Right renal cortex interstitium (tissue), 3 donors: ENCODE data around the gene VWF. TPM values are rescaled to one million over a fixed set of nuclear protein-coding genes. Genes with fewer than 3 reads are reported as not detected.

Experiments
- DNase-seq, 3 donors: peaks; one replicate each; pipeline ENCODE4 v3.0.0-alpha.2; 2013; ENCODE audit warnings: low read depth in 3 of 3, low spot score in 2 of 3
- polyA plus RNA-seq, 3 donors: library from polyadenylated mRNA; unstranded; fragments of 120-200 nt; gene quantifications; one replicate each; pipeline ENCODE4 v1.2.1, GENCODE V29; 2013; ENCODE audit not compliant: insufficient read length in 3 of 3

The VWF gene
- polyA plus RNA-seq, 3 donors, result 7.4 to 12.5 (median 9.5) TPM

GRCh38 chr12:5923751-5924150 is 200.7 kb downstream of the VWF start:
- DNase-seq, result no peak

- DNase-seq, result no peak
Measured at GRCh38 chr12:5923043-5923605, 201.3 kb downstream of the VWF start.

GRCh38 chr12:5921966-5922899 is 202.2 kb downstream of the VWF start:
- no peak for DNase-seq

GRCh38 chr12:5921027-5921909 is 203.2 kb downstream of the VWF start:
- DNase-seq, result no peak

GRCh38 chr12:5916785-5917290 is 207.6 kb downstream of the VWF start:
- DNase-seq, result no peak

GRCh38 chr12:5915511-5915910 is 209.0 kb downstream of the VWF start:
- DNase-seq, result no peak

- DNase-seq, result no peak
Measured at GRCh38 chr12:5914387-5915149, 209.9 kb downstream of the VWF start.

GRCh38 chr12:5913387-5913786 is 211.1 kb downstream of the VWF start:
- DNase-seq, result no peak

GRCh38 chr12:5912437-5913334 is 211.8 kb downstream of the VWF start:
- DNase-seq, result no peak

- no peak for DNase-seq
Measured at GRCh38 chr12:5912011-5912410, 212.5 kb downstream of the VWF start.

GRCh38 chr12:5910790-5911548 is 213.5 kb downstream of the VWF start:
- DNase-seq, result no peak

- DNase-seq, result no peak
Measured at GRCh38 chr12:5909560-5909959, 214.9 kb downstream of the VWF start.

GRCh38 chr12:5908251-5908650 is 216.2 kb downstream of the VWF start:
- DNase-seq, result no peak

GRCh38 chr12:5907807-5908206 is 216.7 kb downstream of the VWF start:
- DNase-seq, result peak in 2 of 3 donors; percentile 21 to 32

GRCh38 chr12:5905757-5906156 is 218.7 kb downstream of the VWF start:
- DNase-seq, result no peak

- no peak for DNase-seq
Measured at GRCh38 chr12:5904969-5905368, 219.5 kb downstream of the VWF start.

- DNase-seq, result no peak
Measured at GRCh38 chr12:5904441-5904840, 220.0 kb downstream of the VWF start.

- DNase-seq, result no peak
Measured at GRCh38 chr12:5902736-5903135, 221.7 kb downstream of the VWF start.
